Measurements from ENCODE around the gene TULP3. TPM values are rescaled to one million over a fixed set of nuclear protein-coding genes. Genes with fewer than 3 reads are reported as not detected.

TULP3 gene
- total RNA-seq, 1 donor from 2014 or later = 49.4 TPM

- TF ChIP-seq, protein P1, sequence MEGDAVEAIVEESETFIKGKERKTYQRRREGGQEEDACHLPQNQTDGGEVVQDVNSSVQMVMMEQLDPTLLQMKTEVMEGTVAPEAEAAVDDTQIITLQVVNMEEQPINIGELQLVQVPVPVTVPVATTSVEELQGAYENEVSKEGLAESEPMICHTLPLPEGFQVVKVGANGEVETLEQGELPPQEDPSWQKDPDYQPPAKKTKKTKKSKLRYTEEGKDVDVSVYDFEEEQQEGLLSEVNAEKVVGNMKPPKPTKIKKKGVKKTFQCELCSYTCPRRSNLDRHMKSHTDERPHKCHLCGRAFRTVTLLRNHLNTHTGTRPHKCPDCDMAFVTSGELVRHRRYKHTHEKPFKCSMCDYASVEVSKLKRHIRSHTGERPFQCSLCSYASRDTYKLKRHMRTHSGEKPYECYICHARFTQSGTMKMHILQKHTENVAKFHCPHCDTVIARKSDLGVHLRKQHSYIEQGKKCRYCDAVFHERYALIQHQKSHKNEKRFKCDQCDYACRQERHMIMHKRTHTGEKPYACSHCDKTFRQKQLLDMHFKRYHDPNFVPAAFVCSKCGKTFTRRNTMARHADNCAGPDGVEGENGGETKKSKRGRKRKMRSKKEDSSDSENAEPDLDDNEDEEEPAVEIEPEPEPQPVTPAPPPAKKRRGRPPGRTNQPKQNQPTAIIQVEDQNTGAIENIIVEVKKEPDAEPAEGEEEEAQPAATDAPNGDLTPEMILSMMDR (IDR thresholded peaks at IDR 0.05; ENCODE audit: unreplicated experiment) = no peak
- Mint-ChIP-seq H3K36me3 (ENCODE audit: low read depth, unreplicated experiment) (peaks cover 20% of the 10 kb centered on the region), H3K4me3 (ENCODE audit: unreplicated experiment) (peak overlapping the region; percentile 51), H3K27ac (ENCODE audit: unreplicated experiment) (no peak overlapping the region), H3K27me3 (ENCODE audit: unreplicated experiment) (peaks cover 2% of the 10 kb centered on the region), H3K9me3 (ENCODE audit: unreplicated experiment) (no peaks in the 10 kb centered on the region), H3K4me1 (ENCODE audit: unreplicated experiment) (peaks cover 36% of the 10 kb centered on the region)
- no peak for DNase-seq (ENCODE audit: low spot score)
Observed at GRCh38 chr12:2967651-2968050, 77.0 kb downstream of the TULP3 start.

DNA sequence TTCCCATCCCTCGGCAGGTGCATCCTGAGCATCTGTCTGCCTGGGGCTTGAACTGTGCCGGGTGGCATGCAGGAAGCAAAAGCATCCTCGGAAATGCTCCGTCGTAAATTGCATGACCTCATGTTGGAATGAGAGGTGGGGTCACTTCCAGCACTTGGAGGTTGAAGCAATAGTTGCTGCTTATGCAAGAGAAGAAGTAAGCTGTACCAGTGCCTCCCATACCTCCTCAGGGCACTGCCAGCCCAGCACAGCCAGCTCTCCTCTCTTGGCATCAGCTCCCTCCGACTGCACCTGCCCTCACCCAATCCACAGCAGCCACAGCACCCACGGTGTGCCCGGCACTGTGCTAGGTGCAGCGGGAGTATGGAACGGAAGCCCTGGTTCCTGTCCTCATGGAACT lies 80.1 kb downstream of the TULP3 start:
- Mint-ChIP-seq H3K27me3 (ENCODE audit: unreplicated experiment) (peaks cover 7% of the 10 kb centered on the region), H3K4me3 (ENCODE audit: unreplicated experiment) (no peak overlapping the region), H3K27ac (ENCODE audit: unreplicated experiment) (peak overlapping the region; percentile 67), H3K9me3 (ENCODE audit: unreplicated experiment) (no peaks in the 10 kb centered on the region), H3K36me3 (ENCODE audit: low read depth, unreplicated experiment) (peaks cover 33% of the 10 kb centered on the region), H3K4me1 (ENCODE audit: unreplicated experiment) (peaks cover 33% of the 10 kb centered on the region)
- DNase-seq (ENCODE audit: low spot score) = no peak
- TF ChIP-seq, protein P1 (IDR thresholded peaks at IDR 0.05; ENCODE audit: unreplicated experiment) = no peak

DNA sequence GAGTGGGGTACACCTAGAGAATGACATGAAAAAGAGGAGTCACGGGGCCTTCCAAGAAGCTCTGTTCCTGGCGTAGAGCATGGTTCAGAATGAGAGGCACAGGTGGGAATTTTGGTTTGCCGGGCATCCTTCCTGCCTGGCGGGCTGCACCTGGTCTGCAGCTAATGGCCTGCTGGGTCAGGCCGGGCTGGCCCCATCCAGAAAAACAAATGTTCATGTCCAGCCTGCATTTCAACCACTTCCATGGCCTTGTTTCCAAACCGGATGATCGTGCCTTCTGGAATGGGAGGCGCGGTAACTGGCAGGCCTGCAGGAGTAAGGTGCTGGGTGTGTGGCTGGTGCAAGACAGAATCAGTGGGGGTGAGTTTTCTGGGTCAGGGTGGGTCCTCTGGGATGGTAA lies 82.9 kb downstream of the TULP3 start:
- no peak overlapping the region for H3K4me3 Mint-ChIP-seq (ENCODE audit: unreplicated experiment)
- TF ChIP-seq, protein P1 (IDR thresholded peaks at IDR 0.05; ENCODE audit: unreplicated experiment) = no peak
- H3K4me1 Mint-ChIP-seq (ENCODE audit: unreplicated experiment) = peaks cover 37% of the 10 kb centered on the region
- no peaks in the 10 kb centered on the region for H3K9me3 Mint-ChIP-seq (ENCODE audit: unreplicated experiment)
- peaks cover 35% of the 10 kb centered on the region for H3K36me3 Mint-ChIP-seq (ENCODE audit: low read depth, unreplicated experiment)
- H3K27me3 Mint-ChIP-seq (ENCODE audit: unreplicated experiment) = peaks cover 9% of the 10 kb centered on the region
- peak overlapping the region; percentile 61 for H3K27ac Mint-ChIP-seq (ENCODE audit: unreplicated experiment)
- no peak for DNase-seq (ENCODE audit: low spot score)

- Mint-ChIP-seq H3K4me3 (ENCODE audit: unreplicated experiment) (no peak overlapping the region), H3K9me3 (ENCODE audit: unreplicated experiment) (no peaks in the 10 kb centered on the region), H3K27ac (ENCODE audit: unreplicated experiment) (no peak overlapping the region), H3K36me3 (ENCODE audit: low read depth, unreplicated experiment) (peaks cover 40% of the 10 kb centered on the region), H3K4me1 (ENCODE audit: unreplicated experiment) (peaks cover 34% of the 10 kb centered on the region), H3K27me3 (ENCODE audit: unreplicated experiment) (peaks cover 9% of the 10 kb centered on the region)
- TF ChIP-seq, protein P1 (IDR thresholded peaks at IDR 0.05; ENCODE audit: unreplicated experiment) = no peak
- DNase-seq (ENCODE audit: low spot score) = peak; percentile 23
Observed at GRCh38 chr12:2974560-2974971, 83.9 kb downstream of the TULP3 start.

DNA sequence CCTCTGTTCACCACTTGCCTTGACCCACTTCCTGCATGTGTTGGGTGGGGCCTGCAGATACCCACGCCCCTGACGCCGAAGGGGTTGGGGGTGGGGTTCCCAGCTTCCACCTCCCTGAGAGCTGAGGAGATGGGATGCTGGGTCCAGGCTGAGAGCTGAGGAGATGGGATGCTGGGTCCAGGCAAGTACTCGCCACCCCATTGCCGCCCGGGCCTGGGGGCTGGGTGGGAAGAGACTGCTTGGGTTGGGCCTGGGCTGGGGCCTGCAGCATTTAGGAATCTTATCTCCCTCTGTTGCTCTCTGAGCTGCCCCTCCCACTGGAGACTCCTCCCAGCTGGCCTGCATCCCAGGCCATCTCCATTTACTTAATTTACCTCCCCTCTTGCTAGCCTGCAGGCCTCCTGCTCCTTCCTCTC lies 85.9 kb downstream of the TULP3 start:
- no peak overlapping the region for H3K4me3 Mint-ChIP-seq (ENCODE audit: unreplicated experiment)
- no peaks in the 10 kb centered on the region for H3K9me3 Mint-ChIP-seq (ENCODE audit: unreplicated experiment)
- peaks cover 12% of the 10 kb centered on the region for H3K27me3 Mint-ChIP-seq (ENCODE audit: unreplicated experiment)
- H3K27ac Mint-ChIP-seq (ENCODE audit: unreplicated experiment) = no peak overlapping the region
- peaks cover 28% of the 10 kb centered on the region for H3K4me1 Mint-ChIP-seq (ENCODE audit: unreplicated experiment)
- DNase-seq (ENCODE audit: low spot score) = no peak
- TF ChIP-seq, protein P1 (IDR thresholded peaks at IDR 0.05; ENCODE audit: unreplicated experiment) = no peak
- peaks cover 40% of the 10 kb centered on the region for H3K36me3 Mint-ChIP-seq (ENCODE audit: low read depth, unreplicated experiment)
